A549 (cell line): ENCODE results near the gene SBF1. TPM values are rescaled to one million over a fixed set of nuclear protein-coding genes. Genes with fewer than 3 reads are reported as not detected.

ENCODE experiments used
- ATAC-seq, 2 experiments: fragments of 200-7000 bp in 1 of 2; fragments of >200 bp in 1 of 2; cut with Nextera tagmentation in 1 of 2; cut with Tn5 transposase in 1 of 2; 3 replicates each; pipeline versions ENCODE4 v1.8.0 to v1.9.1; 2018 to 2020; ENCODE audit warnings: mild to moderate bottlenecking in 1 of 2, moderate library complexity in 1 of 2
- CTCF ChIA-PET: fragments of 300-600 bp; sonication (Branson Sonifier 250); formaldehyde crosslinking; extraction: SDS; loops from one replicate; lab custom pipeline; 2021; ENCODE audit warnings: antibody characterized with exemption, inconsistent platforms; lab: Yijun Ruan, JAX
- POLR2A ChIA-PET: fragments of 350-600 bp; formaldehyde crosslinking; extraction: SDS; loops from one replicate; lab custom pipeline; 2021; ENCODE audit warnings: antibody characterized with exemption, inconsistent platforms; lab: Yijun Ruan, JAX
- DNase-seq, 2 experiments: peaks; one replicate each; pipeline versions ENCODE4 v3.0.0 to v3.0.0-alpha.2; 2011 to 2016; ENCODE audit warnings: low read depth in 1 of 2, low spot score in 1 of 2
- FAIRE-seq: peaks from 2 replicates; lab custom pipeline; 2011; peaks lifted over from hg19 to GRCh38; lab: Jason Lieb, UNC
- H3K27ac ChIP-seq, 2 experiments: fragments of >200 bp; sonication (Bioruptor Twin); formaldehyde crosslinking; 3 replicates each; pipeline ENCODE4 v1.5.1; 2016 to 2017
- H3K4me1 ChIP-seq: fragments of >200 bp; sonication (Bioruptor Twin); formaldehyde crosslinking; 3 replicates; pipeline ENCODE4 v1.6.1; 2016
- H3K4me2 ChIP-seq: fragments of >200 bp; sonication (Bioruptor Twin); formaldehyde crosslinking; 3 replicates; pipeline ENCODE4 v1.6.1; 2016
- H3K4me3 ChIP-seq: fragments of >200 bp; sonication (Bioruptor Twin); formaldehyde crosslinking; 3 replicates; pipeline ENCODE4 v1.5.1; 2016
- H3K9me3 ChIP-seq: fragments of >200 bp; sonication (Bioruptor Twin); formaldehyde crosslinking; 3 replicates; pipeline ENCODE4 v1.6.1; 2016
- BHLHE40 ChIP-seq: IDR thresholded peaks from 2 replicates; pipeline ENCODE4 v1.6.1; 2012; ENCODE audit warnings: low read depth, low read length, inconsistent platforms
- CBX2 ChIP-seq: fragments of 200-600 bp; sonication (generic); IDR thresholded peaks from 2 replicates; pipeline ENCODE4 v1.6.1; 2016; ENCODE audit warnings: low read depth, mild to moderate bottlenecking, borderline replicate concordance
- CBX8 ChIP-seq: fragments of 200-600 bp; sonication (generic); IDR thresholded peaks from 2 replicates; pipeline ENCODE4 v1.6.1; 2016
- CEBPB ChIP-seq, 2 experiments: fragments of >200 bp in 1 of 2; sonication (Bioruptor Twin) in 1 of 2; formaldehyde crosslinking in 1 of 2; IDR thresholded peaks; 2 replicates each; pipeline ENCODE4 v1.6.1; 2012 to 2016
- CHD2 ChIP-seq: fragments of 150-350 bp; IDR thresholded peaks from 2 replicates; pipeline ENCODE4 v1.6.1; 2014; ENCODE audit warnings: low read length; ENCODE audit not compliant: partially characterized antibody
- CHD4 ChIP-seq: fragments of 200-600 bp; sonication (generic); IDR thresholded peaks from 2 replicates; pipeline ENCODE4 v1.6.1; 2016; ENCODE audit warnings: antibody characterized with exemption, mild to moderate bottlenecking, borderline replicate concordance
- EHF ChIP-seq: fragments of 250-450 bp; sonication (Bioruptor Pico); IDR thresholded peaks from 2 replicates; pipeline ENCODE4 v1.5.0; 2020; ENCODE audit warnings: mild to moderate bottlenecking
- ESRRA ChIP-seq: fragments of 150-350 bp; IDR thresholded peaks from 2 replicates; pipeline ENCODE4 v1.6.1; 2014; ENCODE audit warnings: mild to moderate bottlenecking, low read length, borderline replicate concordance
- FOSB ChIP-seq: fragments of 250-450 bp; sonication (Bioruptor Pico); IDR thresholded peaks from 2 replicates; pipeline ENCODE4 v1.5.0; 2020; ENCODE audit warnings: mild to moderate bottlenecking, moderate library complexity
- GATA3 ChIP-seq: IDR thresholded peaks from 2 replicates; pipeline ENCODE4 v1.6.1; 2012; ENCODE audit warnings: borderline replicate concordance
- HOXA7 ChIP-seq: fragments of 250-450 bp; sonication (Bioruptor Pico); IDR thresholded peaks from 2 replicates; pipeline ENCODE4 v1.5.0; 2020; ENCODE audit warnings: mild to moderate bottlenecking, moderate library complexity
- JUN ChIP-seq, 2 experiments: fragments of >200 bp; sonication (Bioruptor Twin); formaldehyde crosslinking; IDR thresholded peaks; 2 replicates in 1 of 2; 3 replicates in 1 of 2; pipeline ENCODE4 v1.6.1; 2016 to 2017
- JUNB ChIP-seq: fragments of >200 bp; sonication (Bioruptor Twin); formaldehyde crosslinking; IDR thresholded peaks from 2 replicates; pipeline ENCODE4 v1.6.1; 2016
- KDM1A ChIP-seq: fragments of 200-600 bp; sonication (generic); IDR thresholded peaks from 2 replicates; pipeline ENCODE4 v1.6.1; 2016; ENCODE audit warnings: low read depth, mild to moderate bottlenecking
- POLR2AphosphoS2 ChIP-seq: conservative IDR thresholded peaks from 2 replicates; pipeline ENCODE4 v1.6.1; 2012; ENCODE audit warnings: low read length, improper control_type of control experiment, inconsistent platforms
- RNF2 ChIP-seq: fragments of 200-600 bp; sonication (generic); IDR thresholded peaks from 2 replicates; pipeline ENCODE4 v1.6.1; 2016; ENCODE audit warnings: low read depth, mild to moderate bottlenecking, antibody characterized with exemption, moderate library complexity, borderline replicate concordance
- SREBF2 ChIP-seq: fragments of 450-650 bp; IDR thresholded peaks from 2 replicates; pipeline ENCODE4 v1.6.1; 2014; ENCODE audit warnings: mild to moderate bottlenecking, moderate library complexity
- TP53 ChIP-seq: fragments of 250-450 bp; sonication (Bioruptor Pico); IDR thresholded peaks from 2 replicates; pipeline ENCODE4 v1.5.0; 2021; ENCODE audit warnings: mild to moderate bottlenecking, moderate library complexity
- ZC3H11A ChIP-seq: fragments of 450-650 bp; IDR thresholded peaks from 2 replicates; pipeline ENCODE4 v1.6.1; 2014; ENCODE audit warnings: antibody characterized with exemption, mild to moderate bottlenecking
- ZNF302 ChIP-seq: fragments of 250-450 bp; sonication (Bioruptor Pico); IDR thresholded peaks from 2 replicates; pipeline ENCODE4 v1.9.0; 2021; ENCODE audit warnings: inconsistent platforms, mild to moderate bottlenecking, moderate library complexity
- WGBS: methylation state at CpG from one replicate; pipeline ENCODE4 v1.1.6; 2017; ENCODE audit errors: missing lambda C conversion rate; 5-methylcytosine and 5-hydroxymethylcytosine counted together
- polyA plus RNA-seq, 4 experiments: library from polyadenylated mRNA; depleted of rRNA in 3 of 4; stranded (reverse); fragments of >200 nt; fragmentation: RNase III in 1 of 4; extraction: RNeasy Plus Mini Kit Qiagen cat#74134 plus additional on column Dnase treatment in 1 of 4; gene quantifications; 2 replicates in 3 of 4; 3 replicates in 1 of 4; pipeline ENCODE4 v1.2.3, GENCODE V29; 2011 to 2017
- TF ChIP-seq, protein P1 (sequence below): fragments of 250-450 bp; sonication (Bioruptor Pico); IDR thresholded peaks from 2 replicates; pipeline ENCODE4 v1.5.0; 2021; ENCODE audit warnings: mild to moderate bottlenecking, moderate library complexity, borderline replicate concordance
- TF ChIP-seq, protein P2 (sequence below): IDR thresholded peaks from 2 replicates; pipeline ENCODE4 v1.6.1; 2012
- TF ChIP-seq, protein P3 (sequence below): IDR thresholded peaks from 2 replicates; pipeline ENCODE4 v1.6.1; 2012; ENCODE audit warnings: low read depth, borderline replicate concordance
- TF ChIP-seq, protein P4 (sequence below): fragments of >200 bp; sonication (Bioruptor Twin); formaldehyde crosslinking; IDR thresholded peaks from 2 replicates; pipeline ENCODE4 v1.6.1; 2016

Gene SBF1
- polyA plus RNA-seq, 2 of the 4 experiments (the other 2 are of a cell fraction): 9.6 to 23.0 TPM

DNA sequence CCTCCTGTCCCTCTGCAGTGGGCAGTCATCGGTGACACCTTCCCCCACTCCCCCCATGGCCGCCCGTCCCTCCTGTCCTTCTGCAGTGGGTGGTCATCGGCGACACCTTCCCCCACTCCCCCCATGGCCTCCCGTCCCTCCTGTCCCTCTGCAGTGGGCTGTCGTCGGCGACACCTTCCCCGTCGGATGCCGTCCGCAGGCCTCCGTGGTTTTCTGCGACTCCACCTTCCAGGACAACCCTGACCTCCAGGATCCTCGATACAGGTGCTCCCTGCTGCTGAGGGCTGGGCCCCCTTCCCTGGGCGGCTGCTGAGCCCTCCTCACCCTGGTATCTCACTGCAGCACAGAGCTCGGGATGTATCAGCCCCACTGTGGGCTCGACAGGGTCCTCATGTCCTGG is 14.1 kb upstream of the SBF1 start:
- DNase-seq (no peak), FAIRE-seq (no peak), ATAC-seq (no peak)
- ChIA-PET CTCF (no interaction called here), POLR2A (no interaction called here)
- Histone ChIP-seq H3K9me3 (no peaks in the 10 kb centered on the region), H3K27ac (no peak overlapping the region), H3K4me1 (peaks cover 23% of the 10 kb centered on the region; the same call in 2 of the 3 replicates), H3K4me3 (no peak overlapping the region), H3K4me2 (no peak overlapping the region)
- TF ChIP-seq HOXA7 (no peak), CBX2 (no peak)
- 95% methylated on average over 16 of the region's 19 CpGs for WGBS

- H3K4me2 ChIP-seq: no peak overlapping the region
- FAIRE-seq (no peak), DNase-seq (no peak), ATAC-seq (no peak)
- POLR2A ChIA-PET: no interaction called here
- H3K4me1 ChIP-seq: peaks cover 24% of the 10 kb centered on the region; the same call in 2 of the 3 replicates
- no peak overlapping the region for H3K27ac ChIP-seq
- WGBS: 85% methylated on average over 5 of the region's 18 CpGs
- no peaks in the 10 kb centered on the region for H3K9me3 ChIP-seq
- no peak for TF ChIP-seq POLR2AphosphoS2
- TF ChIP-seq GATA3: no peak
- no peak for TF ChIP-seq CBX8
- no peak for TF ChIP-seq CHD2
- TF ChIP-seq ZC3H11A: no peak
- TF ChIP-seq, protein P1, sequence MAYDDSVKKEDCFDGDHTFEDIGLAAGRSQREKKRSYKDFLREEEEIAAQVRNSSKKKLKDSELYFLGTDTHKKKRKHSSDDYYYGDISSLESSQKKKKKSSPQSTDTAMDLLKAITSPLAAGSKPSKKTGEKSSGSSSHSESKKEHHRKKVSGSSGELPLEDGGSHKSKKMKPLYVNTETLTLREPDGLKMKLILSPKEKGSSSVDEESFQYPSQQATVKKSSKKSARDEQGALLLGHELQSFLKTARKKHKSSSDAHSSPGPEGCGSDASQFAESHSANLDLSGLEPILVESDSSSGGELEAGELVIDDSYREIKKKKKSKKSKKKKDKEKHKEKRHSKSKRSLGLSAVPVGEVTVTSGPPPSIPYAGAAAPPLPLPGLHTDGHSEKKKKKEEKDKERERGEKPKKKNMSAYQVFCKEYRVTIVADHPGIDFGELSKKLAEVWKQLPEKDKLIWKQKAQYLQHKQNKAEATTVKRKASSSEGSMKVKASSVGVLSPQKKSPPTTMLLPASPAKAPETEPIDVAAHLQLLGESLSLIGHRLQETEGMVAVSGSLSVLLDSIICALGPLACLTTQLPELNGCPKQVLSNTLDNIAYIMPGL (CRISPR knock-in tag): no peak
- TF ChIP-seq, protein P2, sequence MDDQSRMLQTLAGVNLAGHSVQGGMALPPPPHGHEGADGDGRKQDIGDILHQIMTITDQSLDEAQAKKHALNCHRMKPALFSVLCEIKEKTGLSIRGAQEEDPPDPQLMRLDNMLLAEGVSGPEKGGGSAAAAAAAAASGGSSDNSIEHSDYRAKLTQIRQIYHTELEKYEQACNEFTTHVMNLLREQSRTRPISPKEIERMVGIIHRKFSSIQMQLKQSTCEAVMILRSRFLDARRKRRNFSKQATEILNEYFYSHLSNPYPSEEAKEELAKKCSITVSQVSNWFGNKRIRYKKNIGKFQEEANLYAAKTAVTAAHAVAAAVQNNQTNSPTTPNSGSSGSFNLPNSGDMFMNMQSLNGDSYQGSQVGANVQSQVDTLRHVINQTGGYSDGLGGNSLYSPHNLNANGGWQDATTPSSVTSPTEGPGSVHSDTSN: no peak
- no peak for TF ChIP-seq JUN (IDR thresholded peaks at IDR 0.05)
- no peak overlapping the region for H3K4me3 ChIP-seq
- CTCF ChIA-PET: interaction anchor here (1.5 to 1.9 kb wide), 2 partner anchors 10 to 133 kb away, joined by 4 to 9 read pairs; no protein-coding TSS in a partner anchor
These were observed 13.3 kb upstream of the SBF1 start for GRCh38 chr22:50488006-50488677.

DNA sequence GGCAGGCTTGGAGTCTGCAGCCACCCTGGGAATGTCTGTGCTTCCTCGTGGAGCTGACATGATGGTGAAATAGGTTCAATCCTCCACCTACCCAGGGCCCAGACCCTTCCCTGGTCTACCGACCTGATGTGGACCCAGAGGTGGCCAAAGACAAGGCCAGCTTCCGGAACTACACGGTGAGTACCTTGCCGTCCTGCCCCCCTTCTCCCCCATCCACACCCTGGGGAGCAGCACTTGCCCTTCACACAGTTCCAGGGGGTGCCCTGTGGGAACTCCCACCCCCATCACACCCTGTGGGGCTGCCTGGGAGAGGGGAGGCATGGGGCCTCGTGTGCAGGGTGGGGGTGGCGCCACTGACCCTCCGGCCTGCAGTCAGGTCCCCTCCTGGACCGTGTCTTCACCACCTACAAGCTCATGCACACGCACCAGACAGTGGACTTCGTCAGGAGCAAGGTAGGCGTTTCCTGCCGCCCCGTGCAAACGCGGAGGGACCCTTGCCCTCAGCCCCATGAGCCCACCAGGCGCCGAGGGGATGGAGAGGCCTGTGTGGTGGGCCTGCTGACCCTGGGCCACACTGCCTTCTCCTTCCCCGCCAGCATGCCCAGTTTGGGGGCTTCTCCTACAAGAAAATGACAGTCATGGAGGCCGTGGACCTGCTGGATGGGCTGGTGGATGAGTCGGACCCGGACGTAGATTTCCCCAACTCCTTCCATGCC is 12.6 kb upstream of the SBF1 start:
- DNase-seq (no peak), ATAC-seq (no peak; a peak in 2 of 6 replicates), FAIRE-seq (no peak)
- no peak overlapping the region for H3K4me2 ChIP-seq
- H3K4me3 ChIP-seq: no peak overlapping the region
- POLR2A ChIA-PET: no interaction called here
- H3K27ac ChIP-seq: no peak overlapping the region
- CTCF ChIA-PET: interaction anchor here (1.5 to 1.9 kb wide), 2 partner anchors 11 to 133 kb away, joined by 4 to 9 read pairs; no protein-coding TSS in a partner anchor
- H3K9me3 ChIP-seq: no peaks in the 10 kb centered on the region
- peaks cover 24% of the 10 kb centered on the region; the same call in 2 of the 3 replicates for H3K4me1 ChIP-seq
- WGBS: 88% methylated on average over 5 of the region's 23 CpGs
- TF ChIP-seq POLR2AphosphoS2 (no peak), TP53 (no peak), SREBF2 (no peak), EHF (CRISPR knock-in tag) (no peak), ESRRA (no peak), CHD4 (no peak), CEBPB (IDR thresholded peaks at IDR 0.05) (no peak), KDM1A (no peak), RNF2 (no peak), FOSB (CRISPR knock-in tag) (no peak), JUNB (no peak), ZNF302 (CRISPR knock-in tag) (no peak), BHLHE40 (no peak), GATA3 (no peak)
- TF ChIP-seq, protein P3, sequence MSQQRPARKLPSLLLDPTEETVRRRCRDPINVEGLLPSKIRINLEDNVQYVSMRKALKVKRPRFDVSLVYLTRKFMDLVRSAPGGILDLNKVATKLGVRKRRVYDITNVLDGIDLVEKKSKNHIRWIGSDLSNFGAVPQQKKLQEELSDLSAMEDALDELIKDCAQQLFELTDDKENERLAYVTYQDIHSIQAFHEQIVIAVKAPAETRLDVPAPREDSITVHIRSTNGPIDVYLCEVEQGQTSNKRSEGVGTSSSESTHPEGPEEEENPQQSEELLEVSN: no peak
- TF ChIP-seq, protein P1 (CRISPR knock-in tag): no peak
- TF ChIP-seq, protein P4, sequence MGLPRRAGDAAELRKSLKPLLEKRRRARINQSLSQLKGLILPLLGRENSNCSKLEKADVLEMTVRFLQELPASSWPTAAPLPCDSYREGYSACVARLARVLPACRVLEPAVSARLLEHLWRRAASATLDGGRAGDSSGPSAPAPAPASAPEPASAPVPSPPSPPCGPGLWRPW: no peak
